NCI-H1417 treated with DMSO at 0.1 percent for 48 hours (cell line): ENCODE results near the gene SMIM35.
"Not testable (repeated sequence)": the region's sequence is repeated elsewhere in the genome, so short reads cannot be mapped to it uniquely, and the experiment has no call there.

Experiments used
- DNase-seq: peaks from one replicate; lab custom pipeline; 2025; lab: John Stamatoyannopoulos, UW

The SMIM35 gene

GRCh38 chr11:117980280-117980679, 106.5 kb downstream of the SMIM35 start:
- DNase-seq: no peak

GRCh38 chr11:117979481-117980211, 107.1 kb downstream of the SMIM35 start:
- DNase-seq: no peak

GRCh38 chr11:117978991-117979390, 107.8 kb downstream of the SMIM35 start:
- no peak for DNase-seq

- not testable (repeated sequence) for DNase-seq
Measured at GRCh38 chr11:117978291-117978910, 108.4 kb downstream of the SMIM35 start.

- not testable (repeated sequence) for DNase-seq
Measured at GRCh38 chr11:117977612-117978264, 109.0 kb downstream of the SMIM35 start.

GRCh38 chr11:117977029-117977428, 109.7 kb downstream of the SMIM35 start:
- no peak for DNase-seq

- no peak for DNase-seq
Measured at GRCh38 chr11:117976445-117976844, 110.3 kb downstream of the SMIM35 start.

- no peak for DNase-seq
Measured at GRCh38 chr11:117973503-117973860, 113.3 kb downstream of the SMIM35 start.

GRCh38 chr11:117972629-117973502, 113.9 kb downstream of the SMIM35 start:
- no peak for DNase-seq

- no peak for DNase-seq
Measured at GRCh38 chr11:117972044-117972443, 114.7 kb downstream of the SMIM35 start.

- DNase-seq: no peak
Measured at GRCh38 chr11:117970400-117971024, 116.3 kb downstream of the SMIM35 start.

- no peak for DNase-seq
Measured at GRCh38 chr11:117969160-117969991, 117.4 kb downstream of the SMIM35 start.

- DNase-seq: no peak
Measured at GRCh38 chr11:117966908-117967307, 119.9 kb downstream of the SMIM35 start.

- DNase-seq: no peak
Measured at GRCh38 chr11:117962826-117963225, 123.9 kb downstream of the SMIM35 start.

- DNase-seq: no peak
Measured at GRCh38 chr11:117961896-117962295, 124.9 kb downstream of the SMIM35 start.

- no peak for DNase-seq
Measured at GRCh38 chr11:117960406-117960805, 126.4 kb downstream of the SMIM35 start.

- no peak for DNase-seq
Measured at GRCh38 chr11:117959438-117960149, 127.2 kb downstream of the SMIM35 start.

GRCh38 chr11:117958949-117959348, 127.8 kb downstream of the SMIM35 start:
- DNase-seq: no peak
